Choroid plexus epithelial cell (primary cell): ENCODE data around the gene KIAA1217.
"Not testable (repeated sequence)": the region's sequence is repeated elsewhere in the genome, so short reads cannot be mapped to it uniquely, and the experiment has no call there.

Experiments used
- DNase-seq: peaks from one replicate; pipeline ENCODE4 v3.0.0-alpha.2; 2010; ENCODE audit warnings: low read depth
- H3K4me3 ChIP-seq: 2 replicates; pipeline ENCODE4 v1.5.1; 2011; ENCODE audit warnings: low read depth, mild to moderate bottlenecking, control low read depth, low read length, moderate library complexity
- TF ChIP-seq, protein P1 (sequence below): conservative IDR thresholded peaks from 2 replicates; pipeline ENCODE4 v1.5.1; 2011; ENCODE audit warnings: low read depth, mild to moderate bottlenecking, control low read depth, inconsistent platforms, low read length, moderate library complexity

The KIAA1217 gene

DNA sequence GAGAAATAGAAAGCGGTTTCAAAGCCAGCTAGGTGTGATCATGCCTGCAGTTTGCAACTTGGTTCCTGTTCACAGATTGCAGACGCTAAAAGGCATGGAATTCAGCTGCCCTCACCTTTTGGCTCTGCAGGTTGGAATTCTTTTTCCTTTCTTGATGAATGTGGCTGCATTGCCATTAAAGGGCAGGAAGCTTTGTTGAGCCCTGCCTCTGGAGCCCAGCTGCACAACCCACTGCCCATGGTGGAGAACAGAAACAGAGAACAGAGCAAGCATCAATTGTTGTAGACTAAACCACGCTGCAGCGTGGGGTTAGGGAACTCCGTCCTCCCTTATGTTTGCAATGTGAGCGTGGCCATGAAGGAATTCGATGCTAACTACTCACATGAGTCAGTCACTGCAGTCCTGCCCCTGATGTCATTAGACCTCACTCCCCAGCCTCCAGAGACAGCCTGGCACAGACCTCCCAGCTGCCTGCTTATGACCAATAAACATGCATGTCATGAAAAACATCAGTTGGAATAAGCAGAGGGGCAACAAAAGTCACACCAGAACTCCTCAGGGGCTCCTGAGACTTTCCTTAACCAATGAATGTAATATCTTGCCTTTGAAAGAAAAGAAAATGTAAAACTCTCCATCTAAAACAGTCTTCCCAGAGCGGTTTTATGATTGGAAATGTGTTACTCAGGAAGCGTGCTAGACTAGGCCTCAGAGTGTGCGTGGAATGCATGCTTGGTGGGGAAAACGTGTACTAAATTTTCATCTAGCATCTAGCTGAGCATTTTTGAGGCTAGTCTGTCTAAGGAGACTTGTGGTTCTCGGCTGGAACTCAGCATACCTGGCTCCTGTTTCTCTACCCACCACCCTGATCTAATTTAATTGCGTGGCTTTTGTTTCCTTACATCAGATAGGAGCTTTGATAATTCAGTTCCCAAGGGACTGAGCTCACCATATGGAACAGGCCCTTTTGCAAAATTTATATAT lies 232.2 kb downstream of the KIAA1217 start:
- TF ChIP-seq, protein P1, sequence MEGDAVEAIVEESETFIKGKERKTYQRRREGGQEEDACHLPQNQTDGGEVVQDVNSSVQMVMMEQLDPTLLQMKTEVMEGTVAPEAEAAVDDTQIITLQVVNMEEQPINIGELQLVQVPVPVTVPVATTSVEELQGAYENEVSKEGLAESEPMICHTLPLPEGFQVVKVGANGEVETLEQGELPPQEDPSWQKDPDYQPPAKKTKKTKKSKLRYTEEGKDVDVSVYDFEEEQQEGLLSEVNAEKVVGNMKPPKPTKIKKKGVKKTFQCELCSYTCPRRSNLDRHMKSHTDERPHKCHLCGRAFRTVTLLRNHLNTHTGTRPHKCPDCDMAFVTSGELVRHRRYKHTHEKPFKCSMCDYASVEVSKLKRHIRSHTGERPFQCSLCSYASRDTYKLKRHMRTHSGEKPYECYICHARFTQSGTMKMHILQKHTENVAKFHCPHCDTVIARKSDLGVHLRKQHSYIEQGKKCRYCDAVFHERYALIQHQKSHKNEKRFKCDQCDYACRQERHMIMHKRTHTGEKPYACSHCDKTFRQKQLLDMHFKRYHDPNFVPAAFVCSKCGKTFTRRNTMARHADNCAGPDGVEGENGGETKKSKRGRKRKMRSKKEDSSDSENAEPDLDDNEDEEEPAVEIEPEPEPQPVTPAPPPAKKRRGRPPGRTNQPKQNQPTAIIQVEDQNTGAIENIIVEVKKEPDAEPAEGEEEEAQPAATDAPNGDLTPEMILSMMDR, result no peak
- peak; percentile 75 for DNase-seq
- H3K4me3 ChIP-seq, result no peak overlapping the region

DNA sequence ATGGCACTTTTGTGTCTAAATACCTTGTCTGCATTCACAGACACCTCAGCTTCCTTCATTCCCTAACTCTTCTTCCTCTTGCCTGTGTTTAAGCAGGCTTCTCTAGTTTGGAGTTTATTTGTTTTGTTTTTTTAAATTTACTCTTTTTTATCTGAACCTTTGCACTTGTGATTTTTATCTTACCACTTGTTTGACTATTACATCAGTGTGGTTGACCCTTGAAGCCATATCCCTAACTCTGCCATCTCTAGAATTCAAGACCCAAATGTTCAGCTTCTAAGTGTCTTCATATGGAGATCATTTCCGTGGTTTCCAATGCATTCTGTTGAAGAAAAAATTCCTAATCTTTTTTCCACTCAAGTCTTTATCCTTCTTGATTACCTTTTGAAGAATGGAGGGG lies 233.3 kb downstream of the KIAA1217 start:
- no peak for DNase-seq
- H3K4me3 ChIP-seq, result no peak overlapping the region
- TF ChIP-seq, protein P1, result no peak

DNA sequence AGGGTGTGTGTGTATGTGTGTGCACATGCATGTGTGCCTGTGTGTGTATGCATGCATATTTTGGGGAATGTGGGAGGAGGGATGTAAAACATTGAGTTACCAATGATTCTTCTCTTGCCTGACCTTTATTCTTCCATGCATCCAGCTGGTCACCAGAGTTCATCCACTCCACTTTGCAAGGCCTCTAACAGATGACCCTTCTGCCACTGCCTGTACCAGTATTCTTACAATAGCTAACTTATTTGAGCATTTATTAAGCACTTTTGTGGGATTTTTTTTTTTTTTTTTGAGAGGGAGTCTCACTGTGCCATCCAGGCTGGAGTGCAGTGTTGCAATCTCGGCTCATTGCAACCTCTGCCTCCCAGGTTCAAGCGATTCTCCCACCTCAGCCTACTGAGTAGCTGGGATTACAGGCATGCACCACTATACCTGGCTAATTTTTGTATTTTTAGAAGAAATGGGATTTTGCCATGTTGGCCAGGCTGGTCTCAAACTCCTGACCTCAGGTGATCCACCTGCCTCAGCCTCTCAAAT lies 233.8 kb downstream of the KIAA1217 start:
- not testable (repeated sequence) for H3K4me3 ChIP-seq, DNase-seq

DNA sequence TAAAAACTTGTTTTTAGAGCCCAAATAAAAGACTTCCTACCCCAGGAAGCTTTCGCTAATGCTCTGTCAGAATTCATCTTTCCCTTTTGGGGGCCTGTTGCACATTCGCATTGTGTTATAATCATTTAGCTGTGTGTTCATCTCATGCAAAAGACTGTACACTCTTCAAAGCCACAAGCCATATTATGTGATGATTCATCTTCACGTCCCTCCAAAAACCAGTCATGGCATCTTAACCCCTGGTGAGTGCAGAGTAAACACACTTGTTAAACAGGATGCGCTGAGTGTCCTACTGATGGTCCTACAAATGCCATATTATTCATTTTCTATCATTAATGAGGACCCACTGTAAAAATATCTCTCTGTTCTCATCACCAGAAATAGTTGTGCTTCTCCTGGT lies 235.4 kb downstream of the KIAA1217 start:
- DNase-seq, result peak; percentile 94
- TF ChIP-seq, protein P1, result no peak
- H3K4me3 ChIP-seq, result no peak overlapping the region

DNA sequence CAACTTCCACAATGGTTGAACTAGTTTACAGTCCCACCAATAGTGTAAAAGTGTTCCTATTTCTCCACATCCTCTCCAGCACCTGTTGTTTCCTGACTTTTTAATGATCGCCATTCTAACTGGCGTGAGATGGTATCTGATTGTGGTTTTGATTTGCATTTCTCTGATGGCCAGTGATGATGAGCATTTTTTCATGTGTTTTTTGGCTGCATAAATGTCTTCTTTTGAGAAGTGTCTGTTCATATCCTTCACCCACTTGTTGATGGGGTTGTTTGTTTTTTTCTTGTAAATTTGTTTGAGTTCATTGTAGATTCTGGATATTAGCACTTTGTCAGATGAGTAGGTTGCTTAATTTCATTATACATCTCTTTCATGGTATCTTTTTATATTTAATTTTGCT lies 237.0 kb downstream of the KIAA1217 start:
- not testable (repeated sequence) for DNase-seq, H3K4me3 ChIP-seq

DNA sequence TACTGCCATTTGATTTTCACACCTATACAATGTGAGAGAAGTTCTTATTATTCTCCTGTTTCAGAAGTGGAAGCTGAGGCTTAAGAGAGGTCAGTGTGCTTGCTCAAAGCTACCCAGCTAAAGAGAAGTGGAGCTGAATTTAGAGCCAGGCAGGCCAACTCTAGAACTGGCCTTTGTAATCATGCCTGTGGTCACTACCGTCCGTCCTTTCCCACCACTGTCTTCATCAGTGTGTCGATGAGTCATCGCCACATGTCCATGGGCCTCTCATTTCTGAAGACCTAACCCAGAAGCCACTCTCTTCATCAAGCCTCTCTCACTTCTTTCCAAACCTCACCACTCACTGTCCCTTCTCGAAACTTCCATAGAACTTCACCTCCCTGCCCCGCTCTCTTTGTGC lies 237.8 kb downstream of the KIAA1217 start:
- peak; percentile 98 for DNase-seq
- H3K4me3 ChIP-seq, result no peak overlapping the region
- TF ChIP-seq, protein P1, result no peak

DNA sequence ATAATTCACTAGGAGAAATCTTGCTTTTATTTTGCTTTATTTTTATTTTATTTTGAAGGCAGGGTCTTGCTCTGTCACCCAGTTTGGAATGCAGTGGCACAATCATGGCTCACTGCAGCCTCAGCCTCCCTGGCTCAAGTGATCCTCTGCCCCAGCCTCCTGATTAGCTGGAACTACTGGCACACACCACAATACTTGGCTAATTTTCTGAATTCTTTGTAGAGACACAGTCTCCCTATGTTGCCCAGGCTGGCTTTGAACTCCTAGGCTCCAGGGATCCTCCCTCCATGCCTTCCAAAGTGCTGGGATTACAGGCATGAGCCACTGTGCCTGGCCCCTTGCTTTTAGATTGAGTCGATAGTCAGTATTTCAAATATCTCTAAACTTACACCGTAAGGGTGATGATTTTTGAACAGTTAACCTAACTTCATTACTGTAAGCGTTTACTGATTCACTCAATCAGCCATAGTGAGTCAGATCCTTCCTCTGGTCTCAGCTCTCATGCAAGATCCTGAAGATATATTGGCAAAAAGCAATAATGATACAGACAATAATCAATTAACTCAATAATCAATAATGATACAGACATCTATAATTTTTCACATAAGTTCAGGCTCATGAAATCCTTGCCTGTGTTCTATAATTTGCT lies 239.5 kb downstream of the KIAA1217 start:
- peak; percentile 56 for DNase-seq
- TF ChIP-seq, protein P1, result no peak
- no peak overlapping the region for H3K4me3 ChIP-seq

DNA sequence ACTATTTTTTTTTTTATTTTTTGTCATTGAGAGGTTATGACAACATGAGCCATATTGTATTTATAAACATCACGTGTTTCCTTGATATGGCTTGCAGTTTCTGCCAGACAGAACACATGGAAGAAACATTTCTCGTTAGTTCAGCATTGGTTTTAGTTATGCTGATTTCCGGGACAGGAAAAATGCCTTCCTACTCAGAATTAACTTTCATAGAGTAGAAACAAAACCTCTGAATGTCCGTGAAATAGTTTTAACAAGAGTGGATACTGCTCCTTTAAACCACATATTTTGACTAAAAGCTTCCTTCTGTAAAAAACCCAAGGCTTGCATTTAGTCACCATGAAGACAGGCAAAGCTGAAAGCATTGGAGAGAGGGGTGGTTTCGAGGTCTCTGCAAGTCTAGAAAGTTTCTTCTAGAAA lies 240.4 kb downstream of the KIAA1217 start:
- H3K4me3 ChIP-seq, result peak overlapping the region; percentile 53
- TF ChIP-seq, protein P1, result no peak
- DNase-seq, result peak; percentile 80
